Hepatocyte (in vitro differentiated cells): Measurements from ENCODE around the gene AVEN.

ENCODE experiments used
- CTCF ChIP-seq: fragments of 200-600 bp; sonication (generic); IDR thresholded peaks from 2 replicates; pipeline ENCODE4 v1.5.1; 2016; ENCODE audit warnings: antibody characterized with exemption, mild to moderate bottlenecking; ENCODE audit not compliant: poor library complexity
- EZH2 ChIP-seq: fragments of 200-600 bp; sonication (generic); IDR thresholded peaks from 2 replicates; pipeline ENCODE4 v1.6.1; 2016; ENCODE audit warnings: antibody characterized with exemption, mild to moderate bottlenecking, borderline replicate concordance

GRCh38 chr15:33980159-33980558 lies 58.8 kb downstream of the AVEN start:
- TF ChIP-seq CTCF, result no peak
- TF ChIP-seq EZH2, result no peak
